Kidney (tissue), 14 donors: ENCODE results near the gene ASB1. TPM values are rescaled to one million over a fixed set of nuclear protein-coding genes. Genes with fewer than 3 reads are reported as not detected.

Experiments
- DNase-seq, 5 donors: peaks; one replicate each; pipeline ENCODE4 v3.0.0-alpha.2; 2013 to 2020
- FAIRE-seq: peaks from 2 replicates; lab custom pipeline; 2012; peaks lifted over from hg19 to GRCh38; lab: Jason Lieb, UNC
- H3K27ac ChIP-seq, 2 donors: one replicate each; pipeline ENCODE4 v1.7.0; 2013; ENCODE audit warnings: low read depth in 2 of 2, low read length in 2 of 2, inconsistent platforms in 1 of 2
- H3K27me3 ChIP-seq: one replicate; pipeline ENCODE4 v1.7.1; 2013; ENCODE audit warnings: low read length, inconsistent platforms; ENCODE audit not compliant: control insufficient read depth, insufficient read depth
- H3K36me3 ChIP-seq, 3 donors: one replicate each; pipeline versions ENCODE4 v1.7.0 to v1.7.1; 2013; ENCODE audit warnings: low read length in 3 of 3, control low read depth in 1 of 3, inconsistent platforms in 1 of 3; ENCODE audit not compliant: insufficient read depth in 3 of 3, control insufficient read depth in 2 of 3
- H3K4me1 ChIP-seq, 3 donors: one replicate each; pipeline versions ENCODE4 v1.7.0 to v1.7.1; 2013; ENCODE audit warnings: low read length in 3 of 3, inconsistent platforms in 1 of 3, low read depth in 1 of 3; ENCODE audit not compliant: control insufficient read depth in 2 of 3, insufficient read depth in 2 of 3
- H3K4me3 ChIP-seq, 3 donors: one replicate each; pipeline versions ENCODE4 v1.7.0 to v1.8.1; 2013; ENCODE audit warnings: low read length in 3 of 3, control low read depth in 1 of 3, inconsistent platforms in 1 of 3
- H3K9ac ChIP-seq, 3 donors: one replicate each; pipeline versions ENCODE4 v1.7.0 to v1.7.1; 2013; ENCODE audit warnings: low read length in 3 of 3, control low read depth in 1 of 3, inconsistent platforms in 1 of 3
- H3K9me3 ChIP-seq, 3 donors: one replicate each; pipeline versions ENCODE4 v1.7.0 to v1.7.1; 2013; ENCODE audit warnings: low read length in 3 of 3, control low read depth in 1 of 3, inconsistent platforms in 1 of 3; ENCODE audit not compliant: control insufficient read depth in 2 of 3, insufficient read depth in 1 of 3
- intact Hi-C: fragments of 100-400 bp; cut with DNase I; formaldehyde crosslinking; loops from one replicate; pipeline ENCODE4 v1.11.1; 2022
- polyA plus RNA-seq: library from polyadenylated mRNA; stranded (reverse); fragments of 350-450 nt; fragmentation: Illumina TruSeq; extraction: RNeasy Lipid Tissue Mini Kit (QIAGEN cat#74804); gene quantifications from one replicate; pipeline ENCODE4 v1.2.3, GENCODE V29; 2014; ENCODE audit warnings: low read depth, low replicate concordance; ENCODE audit not compliant: insufficient read depth
- total RNA-seq: library from RNA; stranded (reverse); fragmentation: NEBNext Ultra II Directional; extraction: Animal tissue kit (Norgen Biotek cat#: 25700); gene quantifications from one replicate; pipeline ENCODE4 v1.2.1, GENCODE V29; 2021
- TF ChIP-seq, protein P1 (sequence below): IDR thresholded peaks from 3 replicates; pipeline ENCODE4 v1.5.1; 2012; ENCODE audit warnings: mild to moderate bottlenecking, moderate library complexity, borderline replicate concordance; ENCODE audit not compliant: insufficient read depth; ENCODE audit errors: extremely low read depth
- donor health status: control.
- donor health status: control.
- donor health status: control.
- donor health status: control.
- donor health status: control.
- donor health status: DM: yes; HTN: yes; CAD: no.
- donor health status: Normal renal cell carcinoma (clear cell type).

The ASB1 gene
- total and polyA plus RNA-seq, 2 donors from 2014 or later, result 28.1 to 29.4 TPM

GRCh38 chr2:238422940-238423339, 3.8 kb upstream of the ASB1 start:
- DNase-seq (no peak), FAIRE-seq (no peak)
- TF ChIP-seq, protein P1, sequence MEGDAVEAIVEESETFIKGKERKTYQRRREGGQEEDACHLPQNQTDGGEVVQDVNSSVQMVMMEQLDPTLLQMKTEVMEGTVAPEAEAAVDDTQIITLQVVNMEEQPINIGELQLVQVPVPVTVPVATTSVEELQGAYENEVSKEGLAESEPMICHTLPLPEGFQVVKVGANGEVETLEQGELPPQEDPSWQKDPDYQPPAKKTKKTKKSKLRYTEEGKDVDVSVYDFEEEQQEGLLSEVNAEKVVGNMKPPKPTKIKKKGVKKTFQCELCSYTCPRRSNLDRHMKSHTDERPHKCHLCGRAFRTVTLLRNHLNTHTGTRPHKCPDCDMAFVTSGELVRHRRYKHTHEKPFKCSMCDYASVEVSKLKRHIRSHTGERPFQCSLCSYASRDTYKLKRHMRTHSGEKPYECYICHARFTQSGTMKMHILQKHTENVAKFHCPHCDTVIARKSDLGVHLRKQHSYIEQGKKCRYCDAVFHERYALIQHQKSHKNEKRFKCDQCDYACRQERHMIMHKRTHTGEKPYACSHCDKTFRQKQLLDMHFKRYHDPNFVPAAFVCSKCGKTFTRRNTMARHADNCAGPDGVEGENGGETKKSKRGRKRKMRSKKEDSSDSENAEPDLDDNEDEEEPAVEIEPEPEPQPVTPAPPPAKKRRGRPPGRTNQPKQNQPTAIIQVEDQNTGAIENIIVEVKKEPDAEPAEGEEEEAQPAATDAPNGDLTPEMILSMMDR, result no peak
- H3K9ac ChIP-seq, result no peak overlapping the region
- no peaks in the 10 kb centered on the region for H3K27me3 ChIP-seq
- no peak overlapping the region for H3K27ac ChIP-seq
- intact Hi-C loops, result no loop called here
- H3K36me3 ChIP-seq, result no peaks in the 10 kb centered on the region
- no peaks in the 10 kb centered on the region for H3K9me3 ChIP-seq
- H3K4me3 ChIP-seq, result no peak overlapping the region
- H3K4me1 ChIP-seq, result peaks cover under 1 to 10% (median 3%) of the 10 kb centered on the region in 3 donors

DNA sequence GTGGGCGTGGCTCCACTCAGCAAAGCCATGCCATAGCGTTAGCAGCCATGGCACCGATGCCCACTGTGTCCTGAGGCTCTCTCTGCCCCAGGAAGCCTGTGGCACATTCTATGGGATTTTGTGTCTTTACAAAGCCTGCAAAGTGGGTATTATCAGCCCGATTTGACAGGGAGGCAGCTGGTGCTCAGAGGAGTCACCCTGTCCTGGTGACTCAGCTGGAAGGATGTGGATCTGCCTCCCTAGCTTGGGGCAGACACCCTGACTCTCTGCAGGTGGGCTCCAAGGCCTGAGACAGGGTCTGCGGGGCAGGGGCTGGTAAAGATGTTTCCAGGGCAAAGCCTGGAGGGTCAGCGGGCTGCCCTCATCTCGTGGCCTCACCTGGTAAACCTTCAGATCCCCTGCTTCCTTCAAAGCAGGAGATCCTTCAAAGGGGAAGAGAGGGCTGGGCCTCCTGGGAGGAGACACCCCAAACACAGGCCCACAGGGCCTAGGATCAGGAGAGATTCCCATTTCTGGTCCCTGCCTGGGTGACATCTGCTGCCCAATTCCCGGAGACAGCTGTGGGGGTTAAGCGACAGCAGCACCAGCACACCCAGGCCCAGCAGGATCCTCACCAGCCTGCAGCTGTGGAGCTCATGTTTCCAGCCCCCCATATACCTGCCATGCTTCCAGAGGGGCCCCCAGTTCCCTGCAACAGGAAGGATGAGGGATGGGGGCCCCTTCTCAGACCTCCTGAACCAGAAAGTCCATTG, 3.0 kb upstream of the ASB1 start:
- Histone ChIP-seq H3K4me1 (peaks cover 3 to 15% (median 6%) of the 10 kb centered on the region in 3 donors), H3K9ac (no peak overlapping the region), H3K27ac (no peak overlapping the region), H3K27me3 (no peaks in the 10 kb centered on the region), H3K9me3 (no peaks in the 10 kb centered on the region), H3K36me3 (no peaks in the 10 kb centered on the region), H3K4me3 (no peak overlapping the region)
- DNase-seq (no peak), FAIRE-seq (no peak)
- intact Hi-C loops, result no loop called here
- TF ChIP-seq, protein P1, result no peak

DNA sequence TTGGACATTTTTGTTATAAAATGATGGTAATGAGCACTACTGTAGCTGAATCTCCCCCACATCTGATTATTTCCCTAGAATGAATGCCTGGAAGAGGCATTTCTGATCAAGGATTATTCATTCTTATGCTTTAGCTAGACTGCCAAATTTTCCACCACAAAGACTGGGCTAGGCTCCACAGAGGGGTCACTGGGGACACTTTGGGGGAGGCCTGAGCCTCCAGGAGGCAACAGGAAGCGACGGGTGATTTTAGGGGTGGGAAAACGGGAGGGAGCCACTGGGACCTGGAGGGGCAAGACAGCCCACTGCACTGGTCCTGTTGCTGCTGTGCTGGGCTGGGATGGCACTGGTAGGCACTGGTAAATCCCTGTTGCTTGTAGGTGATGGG, 2.4 kb upstream of the ASB1 start:
- H3K27me3 ChIP-seq, result no peaks in the 10 kb centered on the region
- DNase-seq (no peak), FAIRE-seq (no peak)
- no peak overlapping the region for H3K4me3 ChIP-seq
- no peak overlapping the region for H3K27ac ChIP-seq
- no peak overlapping the region for H3K9ac ChIP-seq
- intact Hi-C loops, result no loop called here
- no peaks in the 10 kb centered on the region for H3K36me3 ChIP-seq
- H3K4me1 ChIP-seq, result peaks cover 3 to 15% (median 6%) of the 10 kb centered on the region in 3 donors
- H3K9me3 ChIP-seq, result no peaks in the 10 kb centered on the region
- TF ChIP-seq, protein P1, result no peak
